Measurements from ENCODE around the gene TULP4.
"Not testable (repeated sequence)": the region's sequence is repeated elsewhere in the genome, so short reads cannot be mapped to it uniquely, and the experiment has no call there.

TULP4 gene

DNA sequence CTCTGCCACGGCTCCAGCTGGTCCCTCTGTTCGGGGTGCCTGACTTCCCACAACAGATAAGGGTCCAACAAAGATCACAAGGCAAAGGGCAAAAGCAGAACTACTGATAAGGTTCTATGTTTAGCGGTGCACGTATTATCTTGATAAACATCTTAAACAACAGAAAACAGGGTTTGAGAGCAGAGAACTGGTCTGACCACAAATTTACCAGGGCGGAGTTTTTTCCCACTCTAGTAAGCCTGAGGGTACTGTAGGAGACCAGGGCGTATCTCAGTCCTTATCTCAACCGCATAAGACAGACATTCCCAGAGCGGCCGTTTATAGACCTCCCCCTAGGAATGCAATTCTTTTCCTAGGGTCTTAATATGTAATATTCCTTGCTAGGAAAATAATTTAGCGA, 14.6 kb upstream of the TULP4 start:
- H3K36me3 ChIP-seq (ENCODE audit: control insufficient read depth, insufficient read depth, low read length); H3K9ac ChIP-seq (ENCODE audit: low read depth, low read length); H3K4me3 ChIP-seq (ENCODE audit: low read depth, low read length); H3K4me1 ChIP-seq (ENCODE audit: control insufficient read depth, insufficient read depth, low read length); H3K27me3 ChIP-seq (ENCODE audit: control insufficient read depth, insufficient read depth, low read length): not testable (repeated sequence)
- H3K9me3 ChIP-seq (ENCODE audit: control insufficient read depth, insufficient read depth, low read length): peaks cover 10% of the 10 kb centered on the region

DNA sequence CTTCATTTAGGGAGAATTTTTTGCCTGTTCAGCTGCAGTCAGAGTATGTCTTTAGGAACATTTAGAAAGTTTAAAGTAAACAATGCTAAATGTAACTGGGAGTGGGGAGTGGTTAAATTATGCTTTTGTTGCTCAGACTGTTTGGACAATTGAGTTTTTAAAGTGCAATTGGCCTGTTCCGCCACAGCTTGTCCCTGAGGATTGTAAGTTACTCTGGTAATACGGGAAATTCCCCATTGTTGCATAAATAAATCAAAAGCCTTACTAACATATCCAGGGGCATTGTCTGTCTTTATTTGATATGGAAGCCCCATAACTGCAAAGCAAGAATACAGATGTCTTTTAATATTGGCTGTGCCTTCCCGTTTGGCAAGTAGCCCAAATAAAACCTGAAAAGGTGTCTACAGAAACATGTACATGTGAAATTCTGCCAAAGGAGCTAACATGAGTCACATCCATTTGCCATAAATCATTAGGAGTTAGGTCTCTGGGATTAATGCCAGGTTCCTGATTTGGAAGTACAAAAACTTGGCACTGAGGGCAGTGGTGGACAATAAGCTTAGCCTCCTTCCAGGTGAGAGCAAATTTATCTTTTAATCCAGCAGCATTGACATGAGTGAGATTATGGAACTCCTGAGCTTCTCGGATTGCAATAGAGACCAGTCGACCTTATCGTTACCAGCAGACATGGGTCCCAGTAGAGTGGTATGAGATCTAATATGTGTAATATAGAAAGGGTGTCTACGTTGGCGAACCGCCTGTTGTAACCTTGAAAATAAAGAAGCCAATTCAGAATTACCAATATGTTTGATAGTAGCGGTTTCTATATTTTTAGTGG, 11.7 kb upstream of the TULP4 start:
- H3K36me3 ChIP-seq (ENCODE audit: control insufficient read depth, insufficient read depth, low read length); H3K4me1 ChIP-seq (ENCODE audit: control insufficient read depth, insufficient read depth, low read length); H3K27me3 ChIP-seq (ENCODE audit: control insufficient read depth, insufficient read depth, low read length); H3K9ac ChIP-seq (ENCODE audit: low read depth, low read length); H3K4me3 ChIP-seq (ENCODE audit: low read depth, low read length): not testable (repeated sequence)
- H3K9me3 ChIP-seq (ENCODE audit: control insufficient read depth, insufficient read depth, low read length): peaks cover 10% of the 10 kb centered on the region

DNA sequence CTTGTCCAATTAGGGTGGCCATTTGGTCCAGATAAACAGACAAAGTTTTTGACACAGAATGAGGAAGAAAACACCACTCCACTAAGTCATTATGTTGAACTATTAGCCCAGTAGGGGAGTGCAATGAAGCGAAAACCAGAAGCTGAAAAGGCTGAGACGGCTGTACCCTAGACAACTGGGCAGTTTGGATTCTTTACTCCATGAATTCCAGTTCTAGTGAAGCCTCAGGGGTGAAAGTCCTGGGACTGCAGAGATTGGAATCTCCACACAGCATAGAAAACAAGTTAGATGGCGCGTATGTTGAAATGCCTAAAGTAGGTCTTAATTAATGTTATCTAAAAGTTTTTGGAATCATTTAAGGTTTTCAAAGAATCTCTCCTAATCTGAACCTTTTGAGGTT, 10.7 kb upstream of the TULP4 start:
- H3K27me3 ChIP-seq (ENCODE audit: control insufficient read depth, insufficient read depth, low read length); H3K36me3 ChIP-seq (ENCODE audit: control insufficient read depth, insufficient read depth, low read length); H3K9ac ChIP-seq (ENCODE audit: low read depth, low read length); H3K9me3 ChIP-seq (ENCODE audit: control insufficient read depth, insufficient read depth, low read length); H3K4me3 ChIP-seq (ENCODE audit: low read depth, low read length); H3K4me1 ChIP-seq (ENCODE audit: control insufficient read depth, insufficient read depth, low read length): not testable (repeated sequence)

DNA sequence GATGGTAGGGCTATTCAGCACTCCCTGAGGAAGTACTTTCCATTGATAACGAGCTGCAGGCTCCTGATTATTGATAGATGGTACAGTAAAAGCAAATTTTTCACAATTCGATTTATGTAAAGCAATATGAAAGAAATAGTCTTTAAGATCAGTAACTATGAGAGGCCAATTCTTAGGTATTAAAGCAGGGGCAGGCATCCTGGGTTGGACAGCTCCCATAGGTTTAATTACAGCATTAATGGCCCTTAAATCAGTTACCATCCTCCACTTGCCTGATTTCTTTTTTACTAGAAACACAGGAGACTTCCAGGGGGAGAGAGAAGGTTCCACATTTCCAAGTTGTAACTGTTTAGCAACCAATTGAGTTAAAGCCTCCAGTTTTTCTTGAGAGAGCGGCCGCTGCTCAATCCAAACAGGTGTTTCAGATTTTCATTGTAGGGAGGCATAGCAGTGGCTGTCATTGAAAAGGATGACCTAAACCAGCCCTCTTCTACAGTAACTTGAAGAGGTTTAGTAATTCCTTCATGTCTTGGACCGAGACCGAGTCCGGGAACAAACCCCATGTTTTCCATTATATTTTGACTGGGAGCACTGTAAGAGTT, 10.0 kb upstream of the TULP4 start:
- not testable (repeated sequence) for H3K4me1 ChIP-seq (ENCODE audit: control insufficient read depth, insufficient read depth, low read length); H3K36me3 ChIP-seq (ENCODE audit: control insufficient read depth, insufficient read depth, low read length); H3K27me3 ChIP-seq (ENCODE audit: control insufficient read depth, insufficient read depth, low read length); H3K9ac ChIP-seq (ENCODE audit: low read depth, low read length); H3K4me3 ChIP-seq (ENCODE audit: low read depth, low read length); H3K9me3 ChIP-seq (ENCODE audit: control insufficient read depth, insufficient read depth, low read length)

DNA sequence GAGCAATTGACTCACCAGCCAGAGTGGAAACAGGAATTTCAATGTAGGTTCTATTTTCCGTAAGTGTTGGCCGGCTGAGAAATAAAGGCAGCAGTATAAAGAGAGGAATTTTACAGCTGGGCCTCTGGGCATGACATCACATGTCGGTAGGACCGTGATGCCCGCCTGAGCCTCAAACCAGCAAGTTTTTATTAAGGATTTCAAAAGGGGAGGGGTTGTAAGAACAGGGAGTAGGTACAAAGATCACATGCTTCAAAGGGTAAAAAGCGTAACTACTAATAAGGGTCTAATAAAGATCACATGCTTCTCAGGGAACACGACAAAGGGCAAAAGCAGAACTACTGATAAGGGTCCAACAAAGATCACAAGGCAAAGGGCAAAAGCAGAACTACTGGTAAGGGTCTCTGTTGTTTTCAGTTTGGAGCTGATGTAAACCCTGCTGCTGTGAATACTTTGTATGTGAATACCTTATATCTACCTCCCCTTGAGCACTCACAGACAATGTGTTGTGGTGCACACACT, 9.0 kb upstream of the TULP4 start:
- Histone ChIP-seq H3K4me3 (ENCODE audit: low read depth, low read length) (no peak overlapping the region), H3K9ac (ENCODE audit: low read depth, low read length) (no peak overlapping the region), H3K36me3 (ENCODE audit: control insufficient read depth, insufficient read depth, low read length) (peaks cover 4% of the 10 kb centered on the region), H3K27me3 (ENCODE audit: control insufficient read depth, insufficient read depth, low read length) (no peaks in the 10 kb centered on the region), H3K4me1 (ENCODE audit: control insufficient read depth, insufficient read depth, low read length) (no peaks in the 10 kb centered on the region), H3K9me3 (ENCODE audit: control insufficient read depth, insufficient read depth, low read length) (no peaks in the 10 kb centered on the region)

DNA sequence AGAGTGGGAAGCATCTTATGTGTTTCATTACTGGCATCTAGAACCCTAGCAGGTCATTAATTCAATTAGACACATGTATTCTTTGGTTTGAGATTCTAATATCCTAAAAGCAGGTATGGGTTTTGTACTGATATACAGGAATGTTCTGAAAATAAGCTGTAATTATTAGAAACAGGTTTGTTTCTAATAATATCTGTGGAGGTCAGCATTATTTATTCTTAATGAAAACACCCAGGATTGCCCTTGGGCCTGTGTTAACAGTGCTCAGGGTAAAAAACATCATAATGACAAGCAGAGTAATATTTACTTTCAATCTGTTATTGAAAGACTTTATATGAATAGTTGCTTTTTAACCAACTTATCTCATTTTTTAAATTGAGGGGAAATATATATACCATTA, 8.0 kb upstream of the TULP4 start:
- Histone ChIP-seq H3K36me3 (ENCODE audit: control insufficient read depth, insufficient read depth, low read length) (no peaks in the 10 kb centered on the region), H3K9ac (ENCODE audit: low read depth, low read length) (no peak overlapping the region), H3K27me3 (ENCODE audit: control insufficient read depth, insufficient read depth, low read length) (no peaks in the 10 kb centered on the region), H3K9me3 (ENCODE audit: control insufficient read depth, insufficient read depth, low read length) (no peaks in the 10 kb centered on the region), H3K4me3 (ENCODE audit: low read depth, low read length) (no peak overlapping the region), H3K4me1 (ENCODE audit: control insufficient read depth, insufficient read depth, low read length) (no peaks in the 10 kb centered on the region)

DNA sequence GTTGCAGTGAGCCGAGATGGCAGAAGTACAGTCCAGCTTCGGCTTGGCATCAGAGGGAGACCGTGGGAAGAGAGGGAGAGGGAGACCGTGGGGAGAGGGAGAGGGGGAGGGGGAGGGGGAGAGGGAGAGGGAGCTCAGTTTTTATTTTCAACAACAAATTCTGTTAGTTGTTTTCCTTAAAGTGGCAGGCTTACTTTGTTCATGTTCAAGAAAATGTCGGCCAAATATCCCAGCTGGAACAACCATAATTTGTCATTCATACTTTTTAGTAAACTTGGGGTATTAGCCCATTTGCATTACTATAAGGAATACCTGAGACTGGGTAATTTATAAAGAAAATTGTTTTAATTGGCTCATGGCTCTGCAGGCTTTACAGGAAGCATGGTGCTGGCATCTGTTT, 2.5 kb upstream of the TULP4 start:
- Histone ChIP-seq H3K4me3 (ENCODE audit: low read depth, low read length) (no peak overlapping the region), H3K9ac (ENCODE audit: low read depth, low read length) (no peak overlapping the region), H3K27me3 (ENCODE audit: control insufficient read depth, insufficient read depth, low read length) (no peaks in the 10 kb centered on the region), H3K9me3 (ENCODE audit: control insufficient read depth, insufficient read depth, low read length) (no peaks in the 10 kb centered on the region), H3K36me3 (ENCODE audit: control insufficient read depth, insufficient read depth, low read length) (no peaks in the 10 kb centered on the region), H3K4me1 (ENCODE audit: control insufficient read depth, insufficient read depth, low read length) (peaks cover 3% of the 10 kb centered on the region)

DNA sequence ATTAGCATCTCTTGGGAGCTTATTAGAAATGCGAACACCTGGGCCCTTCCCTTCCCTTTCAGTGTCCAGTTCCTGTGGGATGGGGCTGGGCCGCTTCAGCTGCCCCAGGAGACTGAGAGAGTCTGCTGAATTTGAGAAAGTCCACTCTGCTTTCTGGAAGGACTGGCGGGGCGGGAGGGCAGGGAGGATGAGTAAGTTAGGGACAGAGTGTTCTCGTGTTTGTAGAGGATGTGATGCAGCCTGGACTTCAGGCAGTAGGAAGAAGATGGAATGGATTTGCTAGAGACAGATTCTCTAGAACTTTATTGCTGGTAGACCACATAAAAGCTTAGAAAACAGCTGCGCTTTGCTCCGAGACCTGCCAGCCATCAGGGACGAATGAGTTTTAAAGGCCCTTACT, 1.1 kb upstream of the TULP4 start:
- Histone ChIP-seq H3K9ac (ENCODE audit: low read depth, low read length) (no peak overlapping the region), H3K4me1 (ENCODE audit: control insufficient read depth, insufficient read depth, low read length) (peaks cover 3% of the 10 kb centered on the region), H3K4me3 (ENCODE audit: low read depth, low read length) (no peak overlapping the region), H3K9me3 (ENCODE audit: control insufficient read depth, insufficient read depth, low read length) (no peaks in the 10 kb centered on the region), H3K27me3 (ENCODE audit: control insufficient read depth, insufficient read depth, low read length) (no peaks in the 10 kb centered on the region), H3K36me3 (ENCODE audit: control insufficient read depth, insufficient read depth, low read length) (no peaks in the 10 kb centered on the region)

DNA sequence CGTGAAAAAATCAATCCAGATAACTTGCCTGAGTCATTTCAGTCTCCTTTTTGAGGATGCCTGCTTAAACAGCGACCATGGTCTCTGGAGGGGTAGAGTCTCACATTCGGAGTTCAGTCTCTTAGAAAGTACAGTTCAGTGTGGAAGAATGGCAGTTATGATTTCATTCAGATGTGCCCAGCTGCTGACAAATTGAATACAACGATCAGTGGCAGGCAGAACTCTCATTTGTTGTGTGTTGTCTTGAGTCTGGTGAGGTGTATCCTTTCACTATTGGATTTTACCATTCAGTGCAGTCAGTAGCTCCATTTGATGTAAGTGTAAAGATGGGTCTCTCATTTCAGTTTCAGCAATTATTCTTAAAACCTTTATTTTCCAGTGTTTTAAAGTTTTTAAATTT, 639 bp upstream of the TULP4 start:
- Histone ChIP-seq H3K4me1 (ENCODE audit: control insufficient read depth, insufficient read depth, low read length) (peaks cover 3% of the 10 kb centered on the region), H3K36me3 (ENCODE audit: control insufficient read depth, insufficient read depth, low read length) (no peaks in the 10 kb centered on the region), H3K27me3 (ENCODE audit: control insufficient read depth, insufficient read depth, low read length) (no peaks in the 10 kb centered on the region), H3K4me3 (ENCODE audit: low read depth, low read length) (no peak overlapping the region), H3K9me3 (ENCODE audit: control insufficient read depth, insufficient read depth, low read length) (no peaks in the 10 kb centered on the region), H3K9ac (ENCODE audit: low read depth, low read length) (no peak overlapping the region)

DNA sequence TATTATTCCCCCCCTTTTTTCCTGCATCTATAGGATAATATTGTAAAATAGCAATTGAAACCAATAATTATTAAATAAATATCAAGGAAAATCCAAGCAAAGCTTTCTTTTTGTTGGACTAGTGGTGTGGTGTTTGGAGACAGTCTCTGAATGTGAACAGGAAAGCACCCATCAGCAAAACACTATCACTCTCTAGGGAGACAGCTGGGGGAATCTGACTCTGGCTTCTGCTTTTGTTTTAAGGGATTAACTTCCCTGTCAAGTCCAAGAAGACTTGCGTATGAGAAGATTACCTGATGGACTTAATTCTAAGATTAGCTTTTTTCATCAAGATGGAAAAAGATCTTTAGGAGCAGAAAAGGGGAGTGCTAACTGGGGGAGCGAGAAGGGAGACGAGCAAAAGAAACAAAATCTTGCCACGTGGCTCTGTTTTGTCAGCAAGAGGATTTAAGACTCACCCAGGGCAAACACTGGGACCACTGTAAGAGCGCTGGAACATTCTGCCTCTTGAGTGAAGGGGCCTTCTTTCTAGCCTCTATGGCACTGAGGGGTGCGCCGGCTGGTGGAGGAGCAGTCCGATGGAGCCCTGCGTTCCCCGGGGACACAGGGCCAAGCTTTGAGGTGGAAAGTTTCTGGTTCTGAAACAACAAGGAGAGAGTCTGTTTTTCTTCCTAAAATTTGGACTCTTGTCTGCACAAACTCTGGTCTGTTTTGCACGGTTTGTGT, 570 bp downstream of the TULP4 start:
- Histone ChIP-seq H3K9me3 (ENCODE audit: control insufficient read depth, insufficient read depth, low read length) (no peaks in the 10 kb centered on the region), H3K27me3 (ENCODE audit: control insufficient read depth, insufficient read depth, low read length) (no peaks in the 10 kb centered on the region), H3K9ac (ENCODE audit: low read depth, low read length) (no peak overlapping the region), H3K4me3 (ENCODE audit: low read depth, low read length) (no peak overlapping the region), H3K4me1 (ENCODE audit: control insufficient read depth, insufficient read depth, low read length) (peaks cover 3% of the 10 kb centered on the region), H3K36me3 (ENCODE audit: control insufficient read depth, insufficient read depth, low read length) (no peaks in the 10 kb centered on the region)

DNA sequence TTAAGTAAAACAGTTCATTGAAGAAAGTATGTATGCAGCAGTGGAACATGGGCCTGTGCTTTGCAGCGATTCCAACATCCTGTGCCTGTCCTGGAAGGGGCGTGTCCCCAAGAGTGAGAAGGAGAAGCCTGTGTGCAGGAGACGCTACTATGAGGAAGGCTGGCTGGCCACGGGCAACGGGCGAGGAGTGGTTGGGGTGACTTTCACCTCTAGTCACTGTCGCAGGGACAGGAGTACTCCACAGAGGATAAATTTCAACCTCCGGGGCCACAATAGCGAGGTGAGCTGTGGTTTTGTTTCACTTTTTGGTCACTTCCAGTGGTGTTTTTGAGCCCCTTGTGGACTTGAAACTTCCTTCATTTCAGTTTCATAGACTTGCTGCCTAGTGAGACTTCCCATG, 1.7 kb downstream of the TULP4 start:
- no peaks in the 10 kb centered on the region for H3K36me3 ChIP-seq (ENCODE audit: control insufficient read depth, insufficient read depth, low read length)
- no peak overlapping the region for H3K4me3 ChIP-seq (ENCODE audit: low read depth, low read length)
- no peak overlapping the region for H3K9ac ChIP-seq (ENCODE audit: low read depth, low read length)
- H3K9me3 ChIP-seq (ENCODE audit: control insufficient read depth, insufficient read depth, low read length): no peaks in the 10 kb centered on the region
- H3K4me1 ChIP-seq (ENCODE audit: control insufficient read depth, insufficient read depth, low read length): peaks cover 3% of the 10 kb centered on the region
- no peaks in the 10 kb centered on the region for H3K27me3 ChIP-seq (ENCODE audit: control insufficient read depth, insufficient read depth, low read length)

DNA sequence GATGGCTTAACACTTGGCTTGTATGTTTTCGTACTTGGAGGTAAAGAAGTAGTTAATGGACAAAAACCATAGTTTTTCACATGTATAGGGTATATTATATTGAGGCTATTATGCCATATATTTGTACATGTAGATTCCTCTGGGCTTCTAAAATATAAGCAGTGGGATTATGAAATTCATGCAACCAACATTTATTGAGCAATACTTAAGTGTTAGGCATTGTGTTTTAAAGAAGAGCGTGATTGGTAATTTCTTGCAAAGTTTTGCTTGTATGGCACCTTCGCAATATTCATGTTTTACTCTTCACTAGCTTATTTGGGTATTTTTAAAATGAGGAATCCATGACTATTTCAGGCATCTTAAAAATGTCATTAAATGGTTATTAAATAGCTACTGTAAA, 2.5 kb downstream of the TULP4 start:
- Histone ChIP-seq H3K4me3 (ENCODE audit: low read depth, low read length) (no peak overlapping the region), H3K36me3 (ENCODE audit: control insufficient read depth, insufficient read depth, low read length) (no peaks in the 10 kb centered on the region), H3K9me3 (ENCODE audit: control insufficient read depth, insufficient read depth, low read length) (no peaks in the 10 kb centered on the region), H3K9ac (ENCODE audit: low read depth, low read length) (no peak overlapping the region), H3K4me1 (ENCODE audit: control insufficient read depth, insufficient read depth, low read length) (peaks cover 3% of the 10 kb centered on the region), H3K27me3 (ENCODE audit: control insufficient read depth, insufficient read depth, low read length) (no peaks in the 10 kb centered on the region)
